ENCODE data around the gene DAPP1. TPM values are rescaled to one million over a fixed set of nuclear protein-coding genes. Genes with fewer than 3 reads are reported as not detected.

Gene DAPP1
- total and polyA plus RNA-seq, 2 of the 4 experiments (the other 2 are of a cell fraction) = not detected

DNA sequence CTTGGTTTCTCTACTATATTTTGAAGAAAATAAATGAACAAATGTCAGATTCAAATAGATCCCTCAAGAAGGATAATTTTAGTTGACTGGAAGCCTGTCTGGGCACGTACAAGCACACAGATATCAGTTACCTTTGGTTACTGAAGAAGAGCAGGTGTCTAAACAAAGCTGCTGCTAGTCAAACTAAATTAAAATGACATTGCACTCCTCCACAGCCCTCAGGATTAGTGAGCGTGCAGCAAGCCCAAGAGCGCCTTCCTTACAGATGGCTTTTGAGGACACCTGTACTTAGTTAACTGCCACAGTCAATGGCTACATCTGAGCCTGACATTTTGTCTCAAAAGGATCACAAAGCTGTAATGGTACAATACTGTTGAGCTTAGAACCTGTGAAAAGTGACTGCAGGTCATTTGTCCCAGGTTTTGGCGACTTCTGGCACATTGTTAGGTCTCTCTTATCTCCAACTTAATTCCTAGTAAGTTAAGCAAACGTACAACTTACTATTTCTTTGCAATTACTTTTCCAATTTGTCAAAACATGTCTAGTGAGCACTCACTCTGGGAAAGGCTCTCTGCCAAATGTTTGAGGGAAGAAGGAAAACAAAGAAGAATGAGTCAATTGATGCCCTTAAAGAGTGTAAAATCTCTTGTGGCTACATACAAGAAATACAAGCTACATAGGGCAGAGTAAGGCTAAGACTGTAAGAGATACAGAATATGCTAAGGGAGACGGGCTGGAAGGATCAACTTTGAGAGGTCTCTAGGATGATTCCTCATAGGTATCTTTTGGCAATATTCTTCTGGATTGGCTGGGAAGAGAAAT, 25.6 kb upstream of the DAPP1 start:
- Histone ChIP-seq H4K20me1 (ENCODE audit: insufficient read depth, low read length) (no peaks in the 10 kb centered on the region), H2BK20ac (ENCODE audit: low read depth, low read length) (no peak overlapping the region), H3K14ac (replicated peaks; ENCODE audit: low read depth, low read length) (no peak overlapping the region), H2AK5ac (ENCODE audit: low read depth, low read length) (no peak overlapping the region), H3K27me3 (ENCODE audit: control insufficient read depth, insufficient read depth, low read length) (no peaks in the 10 kb centered on the region), H3K4me1 (ENCODE audit: control insufficient read depth, insufficient read depth, low read length) (no peaks in the 10 kb centered on the region), H3K18ac (ENCODE audit: low read depth, low read length) (no peak overlapping the region), H3K36me3 (ENCODE audit: control insufficient read depth, insufficient read depth, low read length) (no peaks in the 10 kb centered on the region), H3K23ac (ENCODE audit: low read depth, low read length) (no peak overlapping the region), H2AK9ac (replicated peaks; ENCODE audit: low read depth, low read length, poor library complexity) (no peak overlapping the region), H3K27ac (ENCODE audit: insufficient read depth, low read length) (no peak overlapping the region), H3K9me3 (ENCODE audit: control insufficient read depth, insufficient read depth, low read length) (no peaks in the 10 kb centered on the region), H2BK5ac (ENCODE audit: low read depth, low read length, poor library complexity, severe bottlenecking) (no peak overlapping the region), H3K4me2 (ENCODE audit: low read depth, low read length) (no peak overlapping the region), H3K4ac (ENCODE audit: low read depth, low read length) (no peak overlapping the region), H3K9me1 (ENCODE audit: insufficient read depth, low read length) (no peaks in the 10 kb centered on the region), H2BK15ac (ENCODE audit: low read depth, low read length) (no peak overlapping the region), H4K5ac (ENCODE audit: low read depth, low read length) (no peak overlapping the region), H3K9ac (ENCODE audit: low read depth, low read length) (no peak overlapping the region), H2BK120ac (ENCODE audit: low read depth, low read length) (no peak overlapping the region), H3K56ac (ENCODE audit: extremely low read depth, insufficient read depth, low read length) (no peak overlapping the region), H2AFZ (replicated peaks; ENCODE audit: low read length, poor library complexity) (no peak overlapping the region), H3K79me1 (ENCODE audit: low read depth in 1 of 2, low read length in 2 of 2) (no peaks in the 10 kb centered on the region), H4K8ac (ENCODE audit: low read depth in 2 of 2, low read length in 2 of 2) (no peak overlapping the region), H4K91ac (ENCODE audit: insufficient read depth, low read depth, low read length) (no peak overlapping the region), H3K4me3 (ENCODE audit: insufficient read depth, low read depth, low read length) (no peak overlapping the region)
- DNase-seq (no peak), ATAC-seq (ENCODE audit: low read depth) (no peak)
- 60% methylated on average over 1 of the region's 6 CpGs; no CpG with 5 or more reads in 1 of the 2 experiments for WGBS, 2 experiments (ENCODE audit: extremely low coverage in 2 of 2, insufficient read length in 1 of 2)
- no TSS peak for BruUV-seq (replicated peaks)
- TF ChIP-seq RFX5 (IDR thresholded peaks at IDR 0.05; ENCODE audit: low read depth, low read length) (no peak), NFE2L2 (IDR thresholded peaks at IDR 0.05; ENCODE audit: low read depth, low read length) (no peak), POLR2A (IDR thresholded peaks at IDR 0.05; ENCODE audit: low read depth, low read length) (no peak), FOS (IDR thresholded peaks at IDR 0.05; ENCODE audit: low read depth, low read length) (no peak), CTCF (conservative IDR thresholded peaks at IDR 0.05; ENCODE audit: low read depth, low read length) (no peak), CEBPB (IDR thresholded peaks at IDR 0.05; ENCODE audit: low read depth, low read length) (no peak), RAD21 (IDR thresholded peaks at IDR 0.05; ENCODE audit: low read length) (no peak), MAFK (IDR thresholded peaks at IDR 0.05; ENCODE audit: low read depth, low read length) (no peak), BHLHE40 (IDR thresholded peaks at IDR 0.05; ENCODE audit: low read depth, low read length) (no peak), CHD1 (IDR thresholded peaks at IDR 0.05; ENCODE audit: low read depth, low read length) (no peak), SMC3 (IDR thresholded peaks at IDR 0.05; ENCODE audit: low read depth, low read length) (no peak)
- TF ChIP-seq, protein P1, sequence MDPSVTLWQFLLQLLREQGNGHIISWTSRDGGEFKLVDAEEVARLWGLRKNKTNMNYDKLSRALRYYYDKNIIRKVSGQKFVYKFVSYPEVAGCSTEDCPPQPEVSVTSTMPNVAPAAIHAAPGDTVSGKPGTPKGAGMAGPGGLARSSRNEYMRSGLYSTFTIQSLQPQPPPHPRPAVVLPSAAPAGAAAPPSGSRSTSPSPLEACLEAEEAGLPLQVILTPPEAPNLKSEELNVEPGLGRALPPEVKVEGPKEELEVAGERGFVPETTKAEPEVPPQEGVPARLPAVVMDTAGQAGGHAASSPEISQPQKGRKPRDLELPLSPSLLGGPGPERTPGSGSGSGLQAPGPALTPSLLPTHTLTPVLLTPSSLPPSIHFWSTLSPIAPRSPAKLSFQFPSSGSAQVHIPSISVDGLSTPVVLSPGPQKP (IDR thresholded peaks at IDR 0.05; ENCODE audit: borderline replicate concordance, low read depth, low read length) = no peak
- ChIA-PET POLR2A (ENCODE audit: unreplicated experiment) (no interaction called here), CTCF (interaction anchor here (0.7 kb wide), 1 partner anchor 252 kb away, joined by 3 read pairs; no protein-coding TSS in a partner anchor)
- in situ Hi-C loops (cut with MboI; ENCODE audit: low sequenced_read_pairs) (no loop called here), dilution Hi-C loops (cut with HindIII; ENCODE audit: low sequenced_read_pairs, unreplicated experiment) (no loop called here), intact Hi-C loops (cut with micrococcal nuclease) (no loop called here)
